ENCODE measurements around the gene SUCO. TPM values are rescaled to one million over a fixed set of nuclear protein-coding genes. Genes with fewer than 3 reads are reported as not detected.

The SUCO gene
- total RNA-seq, 2 experiments from 2014 or later: 22.8 TPM

DNA sequence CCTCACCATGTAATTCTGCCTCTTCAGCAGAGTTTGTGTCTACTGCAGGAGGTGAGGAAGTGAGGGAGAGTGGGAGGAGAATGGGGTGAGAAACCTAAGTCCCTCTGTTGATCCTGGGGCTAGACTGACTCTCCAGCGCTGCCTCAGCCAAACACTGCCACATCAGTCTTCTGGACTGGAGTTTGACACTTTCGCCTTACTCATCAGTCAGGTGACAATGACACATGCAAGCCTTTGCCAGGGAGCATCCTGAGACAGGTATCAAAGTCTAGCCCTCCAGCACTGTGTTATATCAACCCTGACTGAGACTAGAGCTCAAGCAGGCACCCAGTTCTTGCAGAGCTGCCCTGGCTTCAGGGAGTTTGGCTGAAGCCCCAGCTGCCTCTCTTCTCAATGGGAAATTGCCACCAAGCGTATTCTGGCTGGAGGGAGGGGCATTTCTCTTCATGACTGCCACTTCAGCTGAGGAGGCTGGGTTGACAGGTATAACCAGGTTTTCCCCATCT, 33.3 kb upstream of the SUCO start:
- H3K4me3 Mint-ChIP-seq: no peak overlapping the region
- intact Hi-C loops (cut with micrococcal nuclease): no loop called here
- TF ChIP-seq, protein P1, sequence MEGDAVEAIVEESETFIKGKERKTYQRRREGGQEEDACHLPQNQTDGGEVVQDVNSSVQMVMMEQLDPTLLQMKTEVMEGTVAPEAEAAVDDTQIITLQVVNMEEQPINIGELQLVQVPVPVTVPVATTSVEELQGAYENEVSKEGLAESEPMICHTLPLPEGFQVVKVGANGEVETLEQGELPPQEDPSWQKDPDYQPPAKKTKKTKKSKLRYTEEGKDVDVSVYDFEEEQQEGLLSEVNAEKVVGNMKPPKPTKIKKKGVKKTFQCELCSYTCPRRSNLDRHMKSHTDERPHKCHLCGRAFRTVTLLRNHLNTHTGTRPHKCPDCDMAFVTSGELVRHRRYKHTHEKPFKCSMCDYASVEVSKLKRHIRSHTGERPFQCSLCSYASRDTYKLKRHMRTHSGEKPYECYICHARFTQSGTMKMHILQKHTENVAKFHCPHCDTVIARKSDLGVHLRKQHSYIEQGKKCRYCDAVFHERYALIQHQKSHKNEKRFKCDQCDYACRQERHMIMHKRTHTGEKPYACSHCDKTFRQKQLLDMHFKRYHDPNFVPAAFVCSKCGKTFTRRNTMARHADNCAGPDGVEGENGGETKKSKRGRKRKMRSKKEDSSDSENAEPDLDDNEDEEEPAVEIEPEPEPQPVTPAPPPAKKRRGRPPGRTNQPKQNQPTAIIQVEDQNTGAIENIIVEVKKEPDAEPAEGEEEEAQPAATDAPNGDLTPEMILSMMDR (IDR thresholded peaks at IDR 0.05): no peak
- peak; percentile 65 for ATAC-seq
- DNase-seq: peak; percentile 10
- H3K9me3 Mint-ChIP-seq: no peaks in the 10 kb centered on the region
- ChIA-PET POLR2A (no interaction called here), CTCF (no interaction called here)
- no peaks in the 10 kb centered on the region for H3K36me3 Mint-ChIP-seq (ENCODE audit: low read depth)
- H3K27ac Mint-ChIP-seq: no peak overlapping the region
- peaks cover 5% of the 10 kb centered on the region for H3K27me3 Mint-ChIP-seq
- H3K4me1 Mint-ChIP-seq (ENCODE audit: low read depth): no peaks in the 10 kb centered on the region

DNA sequence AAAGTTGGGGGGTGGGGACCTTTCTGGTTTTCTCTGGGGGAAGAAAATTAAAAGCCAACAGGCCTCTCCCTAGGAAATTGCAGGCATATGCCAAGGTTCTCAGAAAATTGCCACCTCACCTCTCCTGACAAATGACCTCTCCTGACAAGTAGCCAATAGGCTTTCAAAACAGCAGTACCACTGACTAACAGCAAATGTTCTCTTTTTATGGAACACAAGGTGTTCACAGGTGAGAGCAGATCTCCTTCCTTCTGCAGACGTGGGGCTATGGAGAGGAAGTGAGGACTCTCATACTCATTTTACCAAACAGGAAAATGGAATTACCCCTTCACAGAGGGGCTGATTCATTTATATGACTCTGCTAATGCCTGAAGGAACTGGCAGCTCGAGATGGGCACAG, 32.7 kb upstream of the SUCO start:
- H3K4me1 Mint-ChIP-seq (ENCODE audit: low read depth): no peaks in the 10 kb centered on the region
- TF ChIP-seq, protein P1 (IDR thresholded peaks at IDR 0.05): no peak
- DNase-seq (no peak), ATAC-seq (no peak)
- no peaks in the 10 kb centered on the region for H3K36me3 Mint-ChIP-seq (ENCODE audit: low read depth)
- intact Hi-C loops (cut with micrococcal nuclease): no loop called here
- H3K27ac Mint-ChIP-seq: no peak overlapping the region
- H3K9me3 Mint-ChIP-seq: no peaks in the 10 kb centered on the region
- H3K4me3 Mint-ChIP-seq: no peak overlapping the region
- H3K27me3 Mint-ChIP-seq: peaks cover 5% of the 10 kb centered on the region
- CTCF ChIA-PET: no interaction called here
- POLR2A ChIA-PET: no interaction called here

- Mint-ChIP-seq H3K27me3 (peaks cover 8% of the 10 kb centered on the region), H3K36me3 (ENCODE audit: low read depth) (no peaks in the 10 kb centered on the region), H3K9me3 (no peaks in the 10 kb centered on the region), H3K4me1 (ENCODE audit: low read depth) (no peaks in the 10 kb centered on the region), H3K4me3 (no peak overlapping the region), H3K27ac (no peak overlapping the region)
- TF ChIP-seq, protein P1 (IDR thresholded peaks at IDR 0.05): no peak
- DNase-seq (no peak), ATAC-seq (no peak)
- intact Hi-C loops (cut with micrococcal nuclease): no loop called here
- CTCF ChIA-PET: interaction anchor here (0.8 to 1.0 kb wide), 2 partner anchors 20 to 34 kb away, joined by 3 read pairs; no protein-coding TSS in a partner anchor
- POLR2A ChIA-PET: interaction anchor here (0.6 kb wide), 1 partner anchor 282 kb away, joined by 3 read pairs; no protein-coding TSS in a partner anchor
These were observed 25.2 kb upstream of the SUCO start for GRCh38 chr1:172507741-172508140.

- intact Hi-C loops (cut with micrococcal nuclease): no loop called here
- Mint-ChIP-seq H3K36me3 (ENCODE audit: low read depth) (no peaks in the 10 kb centered on the region), H3K4me1 (ENCODE audit: low read depth) (no peaks in the 10 kb centered on the region), H3K9me3 (no peaks in the 10 kb centered on the region), H3K27ac (no peak overlapping the region), H3K4me3 (no peak overlapping the region), H3K27me3 (peaks cover 4% of the 10 kb centered on the region)
- no peak for DNase-seq
- TF ChIP-seq, protein P1 (IDR thresholded peaks at IDR 0.05): no peak
- ChIA-PET POLR2A (interaction anchor here (0.8 kb wide), 1 partner anchor 26 kb away, joined by 3 read pairs; no protein-coding TSS in a partner anchor), CTCF (interaction anchor here (1.0 kb wide), 1 partner anchor 32 kb away, joined by 3 read pairs; no protein-coding TSS in a partner anchor)
- ATAC-seq: no peak
These were observed 22.5 kb upstream of the SUCO start for GRCh38 chr1:172510479-172510878.

DNA sequence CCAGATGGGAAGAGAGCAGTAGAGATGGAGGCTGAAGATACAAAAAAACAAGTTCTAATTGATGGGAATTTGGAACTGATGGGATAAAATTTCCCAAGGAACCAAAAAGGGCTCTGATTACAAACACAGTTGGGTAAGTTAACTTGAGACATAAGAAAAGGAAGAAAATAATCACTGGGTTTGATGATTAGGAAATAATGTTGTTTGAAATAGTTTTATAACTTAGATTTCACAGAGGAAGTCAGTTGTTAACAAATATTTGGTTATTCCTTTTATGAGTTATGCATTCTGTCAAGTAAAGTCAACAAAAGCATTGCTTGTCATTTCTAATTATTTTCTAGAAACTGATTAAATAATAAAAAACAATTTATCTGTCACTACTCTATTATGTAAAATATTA, 20.4 kb upstream of the SUCO start:
- DNase-seq: no peak
- ChIA-PET POLR2A (no interaction called here), CTCF (interaction anchor here (0.6 kb wide), 1 partner anchor 58 kb away, joined by 3 read pairs; no protein-coding TSS in a partner anchor)
- Mint-ChIP-seq H3K4me3 (no peak overlapping the region), H3K27ac (no peak overlapping the region), H3K27me3 (peaks cover 4% of the 10 kb centered on the region), H3K4me1 (ENCODE audit: low read depth) (no peaks in the 10 kb centered on the region), H3K9me3 (no peaks in the 10 kb centered on the region), H3K36me3 (ENCODE audit: low read depth) (no peaks in the 10 kb centered on the region)
- no peak for ATAC-seq
- TF ChIP-seq, protein P1 (IDR thresholded peaks at IDR 0.05): no peak
- intact Hi-C loops (cut with micrococcal nuclease): no loop called here
